Testis (tissue), 2 donors: ENCODE data around the gene TMEM267.

Experiments used
- CTCF ChIP-seq, 3 experiments: fragments of 450-650 bp in 2 of 3; fragments of 200-600 bp in 1 of 3; sonication (generic) in 1 of 3; IDR thresholded peaks; one replicate each; pipeline ENCODE4 v1.5.1; 2016 to 2019; ENCODE audit warnings: antibody characterized with exemption in 3 of 3, mild to moderate bottlenecking in 2 of 3, moderate library complexity in 1 of 3
- POLR2A ChIP-seq: fragments of 450-650 bp; IDR thresholded peaks from one replicate; pipeline ENCODE4 v1.6.1; 2017; ENCODE audit warnings: antibody characterized with exemption, mild to moderate bottlenecking, moderate library complexity

GRCh38 chr5:43486353-43486752 is 2.7 kb upstream of the TMEM267 start:
- TF ChIP-seq CTCF (IDR thresholded peaks at IDR 0.05) (no peak), POLR2A (no peak)
